Thoracic aorta (tissue), 2 donors: ENCODE measurements around the gene DCUN1D2. TPM values are rescaled to one million over a fixed set of nuclear protein-coding genes. Genes with fewer than 3 reads are reported as not detected.

Experiments used
- ATAC-seq: fragments of 150-250 bp; one replicate; pipeline ENCODE4 v1.8.0; 2017; ENCODE audit warnings: low read depth; ENCODE audit not compliant: insufficient number of reproducible peaks, low FRiP score
- DNase-seq: peaks from one replicate; pipeline ENCODE4 v3.0.0-alpha.2; 2020; ENCODE audit warnings: low spot score
- H3K27ac ChIP-seq, 2 donors: fragments of 200-600 bp; sonication (generic); 1 replicate in 1 of 2; 2 replicates in 1 of 2; pipeline ENCODE4 v1.5.1; 2016; ENCODE audit warnings: mild to moderate bottlenecking in 2 of 2, moderate library complexity in 2 of 2
- H3K27me3 ChIP-seq: fragments of 200-600 bp; sonication (generic); replicated peaks from 2 replicates; pipeline ENCODE4 v1.6.0; 2016; ENCODE audit warnings: mild to moderate bottlenecking; ENCODE audit not compliant: insufficient read depth
- H3K36me3 ChIP-seq: fragments of 200-600 bp; sonication (generic); one replicate; pipeline ENCODE4 v1.5.1; 2016
- H3K4me1 ChIP-seq, 2 donors: fragments of 200-600 bp; sonication (generic); 1 replicate in 1 of 2; 2 replicates in 1 of 2; pipeline versions ENCODE4 v1.5.1 to v1.6.0; 2016; ENCODE audit warnings: low read depth in 2 of 2, mild to moderate bottlenecking in 1 of 2; ENCODE audit not compliant: control insufficient read depth in 1 of 2
- H3K4me3 ChIP-seq: fragments of 200-600 bp; sonication (generic); 2 replicates; pipeline ENCODE4 v1.5.1; 2016; ENCODE audit warnings: mild to moderate bottlenecking
- H3K9me3 ChIP-seq: fragments of 200-600 bp; sonication (generic); 2 replicates; pipeline ENCODE4 v1.5.1; 2016
- CTCF ChIP-seq: fragments of 200-600 bp; sonication (generic); IDR thresholded peaks from one replicate; pipeline ENCODE4 v1.5.1; 2019; ENCODE audit warnings: antibody characterized with exemption
- total RNA-seq, 2 donors: library from RNA; depleted of rRNA; stranded (reverse); fragments of >200 nt; gene quantifications; one replicate each; pipeline versions ENCODE4 v1.1.0 to v1.2.3, GENCODE V29; 2016

Gene DCUN1D2
- total RNA-seq, 2 donors from 2014 or later: 7.3 to 29.8 TPM

DNA sequence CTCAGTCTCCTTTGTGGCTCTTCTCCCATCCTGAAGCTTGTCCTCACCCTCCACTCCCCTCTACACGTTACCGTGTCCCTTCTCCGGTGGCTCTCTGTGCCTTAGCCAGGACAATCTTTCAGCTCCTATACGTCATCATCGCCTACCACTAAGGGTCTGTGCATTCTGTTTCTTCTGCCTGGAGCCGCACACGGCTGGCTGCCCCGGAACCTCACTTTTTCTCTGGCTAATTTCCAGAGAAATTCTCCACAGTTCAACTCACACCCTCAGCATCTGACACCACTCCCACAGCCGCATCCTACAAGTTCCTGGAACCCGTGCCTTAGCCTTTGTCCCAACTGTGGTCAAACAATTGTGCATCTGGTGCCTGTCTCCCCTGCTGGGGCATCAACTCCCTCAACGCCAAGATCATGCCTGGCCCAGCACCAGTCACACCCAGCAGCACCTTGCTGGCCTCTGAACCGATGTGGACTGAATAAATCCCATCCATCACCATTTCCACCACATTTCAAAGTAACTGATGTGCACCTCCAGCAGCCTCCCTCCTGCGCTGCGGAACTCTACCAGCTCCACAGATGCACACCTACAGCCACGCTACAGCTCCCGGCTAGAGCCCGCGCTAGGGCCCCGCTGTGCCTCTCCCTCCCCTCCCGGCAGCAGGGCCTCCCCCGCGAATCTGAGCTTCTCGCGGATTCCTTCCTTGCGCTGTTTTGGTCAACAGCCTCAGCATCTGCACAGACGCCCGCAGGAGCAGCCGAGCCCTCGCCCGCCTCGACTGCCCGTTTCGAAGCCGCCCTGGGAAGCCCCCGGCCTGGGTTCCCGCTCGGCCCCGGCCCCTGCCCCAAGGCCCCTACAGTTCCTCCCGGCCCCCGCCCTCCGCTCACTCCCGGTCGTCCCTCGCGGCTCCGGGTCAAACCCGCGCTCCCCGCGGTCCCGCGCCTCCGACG, 689 bp downstream of the DCUN1D2 start:
- peak; percentile 5 for ATAC-seq
- Histone ChIP-seq H3K36me3 (no peaks in the 10 kb centered on the region), H3K27ac (peak overlapping the region; percentile 58 to 82), H3K4me3 (peak overlapping the region; percentile 93), H3K4me1 (peaks cover 29 to 48% of the 10 kb centered on the region in 2 donors), H3K9me3 (no peaks in the 10 kb centered on the region), H3K27me3 (no peaks in the 10 kb centered on the region)
- no peak for DNase-seq
- no peak for TF ChIP-seq CTCF

DNA sequence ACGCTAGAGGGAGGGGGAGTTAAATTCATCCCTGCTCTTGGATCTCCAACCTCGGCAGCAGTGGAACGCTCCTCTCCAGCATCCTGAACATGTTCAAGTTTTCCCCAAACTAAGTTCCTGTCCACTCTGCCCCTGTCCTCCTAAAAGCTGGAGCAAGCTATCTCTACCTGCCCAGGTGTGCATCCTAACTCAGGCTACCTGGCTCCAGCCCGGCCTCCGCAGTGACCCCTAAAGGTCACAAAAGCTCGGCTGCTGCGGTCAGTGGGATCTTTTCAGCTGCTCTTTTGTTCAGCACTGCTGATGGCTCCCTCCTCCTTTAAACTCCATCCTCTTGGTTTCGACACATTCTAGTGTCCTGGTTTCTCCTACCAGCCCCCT, 1.4 kb downstream of the DCUN1D2 start:
- TF ChIP-seq CTCF: no peak
- H3K9me3 ChIP-seq: no peaks in the 10 kb centered on the region
- no peaks in the 10 kb centered on the region for H3K27me3 ChIP-seq
- H3K4me3 ChIP-seq: peak overlapping the region; percentile 93
- ATAC-seq: no peak
- no peak for DNase-seq
- H3K4me1 ChIP-seq: peaks cover 27 to 43% of the 10 kb centered on the region in 2 donors
- H3K27ac ChIP-seq: no peak overlapping the region
- no peaks in the 10 kb centered on the region for H3K36me3 ChIP-seq

DNA sequence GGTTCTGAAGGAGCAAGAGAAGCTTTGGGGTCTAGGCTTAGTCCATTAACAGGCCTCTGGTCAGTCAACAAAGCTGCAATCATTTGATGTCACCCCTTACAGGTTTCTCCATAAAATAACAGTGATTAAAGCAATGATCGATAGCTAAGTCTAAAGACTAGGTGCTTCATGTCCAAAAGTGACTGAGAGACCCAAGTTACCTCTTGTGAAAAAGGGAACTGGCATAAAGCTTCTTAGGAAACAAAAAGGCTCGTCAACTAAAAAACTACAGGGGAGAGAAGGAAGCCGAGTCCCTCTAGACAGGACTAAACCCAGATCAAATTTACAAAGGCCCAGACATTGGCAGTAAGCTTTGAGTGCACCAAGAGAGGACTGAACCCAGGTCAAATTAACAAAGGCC, 2.2 kb downstream of the DCUN1D2 start:
- H3K4me1 ChIP-seq: peaks cover 21 to 34% of the 10 kb centered on the region in 2 donors
- no peaks in the 10 kb centered on the region for H3K9me3 ChIP-seq
- DNase-seq (no peak), ATAC-seq (no peak)
- no peak for TF ChIP-seq CTCF
- no peak overlapping the region for H3K4me3 ChIP-seq
- no peak overlapping the region for H3K27ac ChIP-seq
- H3K27me3 ChIP-seq: no peaks in the 10 kb centered on the region
- H3K36me3 ChIP-seq: no peaks in the 10 kb centered on the region

DNA sequence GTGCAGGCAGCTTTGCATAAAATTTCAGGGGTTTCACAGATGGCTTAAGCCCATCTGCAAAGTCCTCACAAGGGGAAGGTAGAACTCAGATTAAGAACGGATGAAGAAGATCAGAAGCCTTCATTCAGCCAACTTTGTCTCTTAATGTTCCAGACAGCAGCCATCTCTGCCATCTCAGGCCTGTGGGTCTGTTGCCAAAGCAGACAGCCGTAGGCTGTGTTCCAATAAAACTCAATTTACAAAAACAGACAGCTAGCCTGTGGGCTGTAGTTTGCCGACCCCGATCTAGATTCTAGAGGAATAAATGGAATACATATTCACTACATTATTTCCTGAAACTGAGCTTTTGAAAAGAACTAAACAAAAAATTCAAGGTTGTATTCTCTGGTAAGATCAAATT, 3.8 kb downstream of the DCUN1D2 start:
- Histone ChIP-seq H3K4me1 (peaks cover 12 to 18% of the 10 kb centered on the region in 2 donors), H3K27me3 (no peaks in the 10 kb centered on the region), H3K36me3 (no peaks in the 10 kb centered on the region), H3K27ac (no peak overlapping the region), H3K9me3 (no peaks in the 10 kb centered on the region), H3K4me3 (no peak overlapping the region)
- ATAC-seq (no peak), DNase-seq (no peak)
- no peak for TF ChIP-seq CTCF

GRCh38 chr13:113485545-113485944, 5.0 kb downstream of the DCUN1D2 start:
- Histone ChIP-seq H3K36me3 (no peaks in the 10 kb centered on the region), H3K4me1 (peaks cover 12 to 15% of the 10 kb centered on the region in 2 donors), H3K4me3 (no peak overlapping the region), H3K27me3 (no peaks in the 10 kb centered on the region), H3K27ac (no peak overlapping the region), H3K9me3 (no peaks in the 10 kb centered on the region)
- ATAC-seq (no peak), DNase-seq (no peak)
- no peak for TF ChIP-seq CTCF
